ENCODE measurements around the gene NDUFAF5. TPM values are rescaled to one million over a fixed set of nuclear protein-coding genes. Genes with fewer than 3 reads are reported as not detected.

Gene NDUFAF5
- total and polyA plus RNA-seq, 2 of the 8 experiments (the other 6 are each of a cell fraction or from before 2014, with no cell fraction given) = 11.8 to 32.3 TPM

- TF ChIP-seq, protein P1, sequence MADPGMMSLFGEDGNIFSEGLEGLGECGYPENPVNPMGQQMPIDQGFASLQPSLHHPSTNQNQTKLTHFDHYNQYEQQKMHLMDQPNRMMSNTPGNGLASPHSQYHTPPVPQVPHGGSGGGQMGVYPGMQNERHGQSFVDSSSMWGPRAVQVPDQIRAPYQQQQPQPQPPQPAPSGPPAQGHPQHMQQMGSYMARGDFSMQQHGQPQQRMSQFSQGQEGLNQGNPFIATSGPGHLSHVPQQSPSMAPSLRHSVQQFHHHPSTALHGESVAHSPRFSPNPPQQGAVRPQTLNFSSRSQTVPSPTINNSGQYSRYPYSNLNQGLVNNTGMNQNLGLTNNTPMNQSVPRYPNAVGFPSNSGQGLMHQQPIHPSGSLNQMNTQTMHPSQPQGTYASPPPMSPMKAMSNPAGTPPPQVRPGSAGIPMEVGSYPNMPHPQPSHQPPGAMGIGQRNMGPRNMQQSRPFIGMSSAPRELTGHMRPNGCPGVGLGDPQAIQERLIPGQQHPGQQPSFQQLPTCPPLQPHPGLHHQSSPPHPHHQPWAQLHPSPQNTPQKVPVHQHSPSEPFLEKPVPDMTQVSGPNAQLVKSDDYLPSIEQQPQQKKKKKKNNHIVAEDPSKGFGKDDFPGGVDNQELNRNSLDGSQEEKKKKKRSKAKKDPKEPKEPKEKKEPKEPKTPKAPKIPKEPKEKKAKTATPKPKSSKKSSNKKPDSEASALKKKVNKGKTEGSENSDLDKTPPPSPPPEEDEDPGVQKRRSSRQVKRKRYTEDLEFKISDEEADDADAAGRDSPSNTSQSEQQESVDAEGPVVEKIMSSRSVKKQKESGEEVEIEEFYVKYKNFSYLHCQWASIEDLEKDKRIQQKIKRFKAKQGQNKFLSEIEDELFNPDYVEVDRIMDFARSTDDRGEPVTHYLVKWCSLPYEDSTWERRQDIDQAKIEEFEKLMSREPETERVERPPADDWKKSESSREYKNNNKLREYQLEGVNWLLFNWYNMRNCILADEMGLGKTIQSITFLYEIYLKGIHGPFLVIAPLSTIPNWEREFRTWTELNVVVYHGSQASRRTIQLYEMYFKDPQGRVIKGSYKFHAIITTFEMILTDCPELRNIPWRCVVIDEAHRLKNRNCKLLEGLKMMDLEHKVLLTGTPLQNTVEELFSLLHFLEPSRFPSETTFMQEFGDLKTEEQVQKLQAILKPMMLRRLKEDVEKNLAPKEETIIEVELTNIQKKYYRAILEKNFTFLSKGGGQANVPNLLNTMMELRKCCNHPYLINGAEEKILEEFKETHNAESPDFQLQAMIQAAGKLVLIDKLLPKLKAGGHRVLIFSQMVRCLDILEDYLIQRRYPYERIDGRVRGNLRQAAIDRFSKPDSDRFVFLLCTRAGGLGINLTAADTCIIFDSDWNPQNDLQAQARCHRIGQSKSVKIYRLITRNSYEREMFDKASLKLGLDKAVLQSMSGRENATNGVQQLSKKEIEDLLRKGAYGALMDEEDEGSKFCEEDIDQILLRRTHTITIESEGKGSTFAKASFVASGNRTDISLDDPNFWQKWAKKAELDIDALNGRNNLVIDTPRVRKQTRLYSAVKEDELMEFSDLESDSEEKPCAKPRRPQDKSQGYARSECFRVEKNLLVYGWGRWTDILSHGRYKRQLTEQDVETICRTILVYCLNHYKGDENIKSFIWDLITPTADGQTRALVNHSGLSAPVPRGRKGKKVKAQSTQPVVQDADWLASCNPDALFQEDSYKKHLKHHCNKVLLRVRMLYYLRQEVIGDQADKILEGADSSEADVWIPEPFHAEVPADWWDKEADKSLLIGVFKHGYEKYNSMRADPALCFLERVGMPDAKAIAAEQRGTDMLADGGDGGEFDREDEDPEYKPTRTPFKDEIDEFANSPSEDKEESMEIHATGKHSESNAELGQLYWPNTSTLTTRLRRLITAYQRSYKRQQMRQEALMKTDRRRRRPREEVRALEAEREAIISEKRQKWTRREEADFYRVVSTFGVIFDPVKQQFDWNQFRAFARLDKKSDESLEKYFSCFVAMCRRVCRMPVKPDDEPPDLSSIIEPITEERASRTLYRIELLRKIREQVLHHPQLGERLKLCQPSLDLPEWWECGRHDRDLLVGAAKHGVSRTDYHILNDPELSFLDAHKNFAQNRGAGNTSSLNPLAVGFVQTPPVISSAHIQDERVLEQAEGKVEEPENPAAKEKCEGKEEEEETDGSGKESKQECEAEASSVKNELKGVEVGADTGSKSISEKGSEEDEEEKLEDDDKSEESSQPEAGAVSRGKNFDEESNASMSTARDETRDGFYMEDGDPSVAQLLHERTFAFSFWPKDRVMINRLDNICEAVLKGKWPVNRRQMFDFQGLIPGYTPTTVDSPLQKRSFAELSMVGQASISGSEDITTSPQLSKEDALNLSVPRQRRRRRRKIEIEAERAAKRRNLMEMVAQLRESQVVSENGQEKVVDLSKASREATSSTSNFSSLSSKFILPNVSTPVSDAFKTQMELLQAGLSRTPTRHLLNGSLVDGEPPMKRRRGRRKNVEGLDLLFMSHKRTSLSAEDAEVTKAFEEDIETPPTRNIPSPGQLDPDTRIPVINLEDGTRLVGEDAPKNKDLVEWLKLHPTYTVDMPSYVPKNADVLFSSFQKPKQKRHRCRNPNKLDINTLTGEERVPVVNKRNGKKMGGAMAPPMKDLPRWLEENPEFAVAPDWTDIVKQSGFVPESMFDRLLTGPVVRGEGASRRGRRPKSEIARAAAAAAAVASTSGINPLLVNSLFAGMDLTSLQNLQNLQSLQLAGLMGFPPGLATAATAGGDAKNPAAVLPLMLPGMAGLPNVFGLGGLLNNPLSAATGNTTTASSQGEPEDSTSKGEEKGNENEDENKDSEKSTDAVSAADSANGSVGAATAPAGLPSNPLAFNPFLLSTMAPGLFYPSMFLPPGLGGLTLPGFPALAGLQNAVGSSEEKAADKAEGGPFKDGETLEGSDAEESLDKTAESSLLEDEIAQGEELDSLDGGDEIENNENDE (IDR thresholded peaks at IDR 0.05; ENCODE audit: insufficient replicate concordance, low read length) = no peak
- no peak for TF ChIP-seq NANOG (IDR thresholded peaks at IDR 0.05; ENCODE audit: insufficient read depth, low read depth, low read length, poor library complexity, severe bottlenecking)
- no peak for TF ChIP-seq BCL11A (IDR thresholded peaks at IDR 0.05; ENCODE audit: low read depth in 2 of 2, low read length in 2 of 2)
- TF ChIP-seq RAD21 (IDR thresholded peaks at IDR 0.05 in 1 of 2, conservative IDR thresholded peaks at IDR 0.05 in 1 of 2; ENCODE audit: low read depth in 2 of 2, low read length in 2 of 2) = no peak
- no peak for TF ChIP-seq SP1 (IDR thresholded peaks at IDR 0.05; ENCODE audit: low read depth, low read length)
- TF ChIP-seq GABPA (IDR thresholded peaks at IDR 0.05; ENCODE audit: borderline replicate concordance, insufficient read depth, low read length) = no peak
- TF ChIP-seq GTF2F1 (IDR thresholded peaks at IDR 0.05; ENCODE audit: borderline replicate concordance, low read depth, low read length) = no peak
- no peak for TF ChIP-seq TEAD4 (IDR thresholded peaks at IDR 0.05; ENCODE audit: low read depth, low read length)
- no peak for TF ChIP-seq BRCA1 (IDR thresholded peaks at IDR 0.05; ENCODE audit: low read depth, low read length)
Observed at GRCh38 chr20:13770141-13770540, 14.7 kb upstream of the NDUFAF5 start (continued).
